ENCODE data around the gene ABCD1. TPM values are rescaled to one million over a fixed set of nuclear protein-coding genes. Genes with fewer than 3 reads are reported as not detected.
A peak's percentile ranks its signal among the peaks of the same experiment; 100 is the strongest.
"Not testable (repeated sequence)": the region's sequence is repeated elsewhere in the genome, so short reads cannot be mapped to it uniquely, and the experiment has no call there.

The ABCD1 gene
- total RNA-seq, 1 experiment from 2014 or later = 42.9 TPM

GRCh38 chrX:153734871-153735270, 10.2 kb downstream of the ABCD1 start:
- DNase-seq (ENCODE audit: low read depth) = no peak

GRCh38 chrX:153735274-153735673, 10.6 kb downstream of the ABCD1 start:
- DNase-seq (ENCODE audit: low read depth) = peak; percentile 35

GRCh38 chrX:153736071-153736820, 11.6 kb downstream of the ABCD1 start:
- no peak for DNase-seq (ENCODE audit: low read depth)

- DNase-seq (ENCODE audit: low read depth) = no peak
Observed at GRCh38 chrX:153736871-153737441, 12.3 kb downstream of the ABCD1 start.

- DNase-seq (ENCODE audit: low read depth) = no peak
Observed at GRCh38 chrX:153738056-153738605, 13.5 kb downstream of the ABCD1 start.

GRCh38 chrX:153739754-153740486, 15.3 kb downstream of the ABCD1 start:
- no peak for DNase-seq (ENCODE audit: low read depth)

GRCh38 chrX:153740631-153741222, 16.1 kb downstream of the ABCD1 start:
- DNase-seq (ENCODE audit: low read depth) = no peak

- no peak for DNase-seq (ENCODE audit: low read depth)
Observed at GRCh38 chrX:153741446-153741845, 16.8 kb downstream of the ABCD1 start.

GRCh38 chrX:153742111-153742510, 17.5 kb downstream of the ABCD1 start:
- not testable (repeated sequence) for DNase-seq (ENCODE audit: low read depth)

GRCh38 chrX:153742796-153743467, 18.3 kb downstream of the ABCD1 start:
- not testable (repeated sequence) for DNase-seq (ENCODE audit: low read depth)

- DNase-seq (ENCODE audit: low read depth) = not testable (repeated sequence)
Observed at GRCh38 chrX:153743468-153744209, 19.0 kb downstream of the ABCD1 start.

- DNase-seq (ENCODE audit: low read depth) = no peak
Observed at GRCh38 chrX:153744210-153745066, 19.8 kb downstream of the ABCD1 start.

GRCh38 chrX:153745067-153745433, 20.4 kb downstream of the ABCD1 start:
- not testable (repeated sequence) for DNase-seq (ENCODE audit: low read depth)

GRCh38 chrX:153746359-153746758, 21.7 kb downstream of the ABCD1 start:
- DNase-seq (ENCODE audit: low read depth) = no peak

GRCh38 chrX:153746991-153747390, 22.3 kb downstream of the ABCD1 start:
- DNase-seq (ENCODE audit: low read depth) = not testable (repeated sequence)

- DNase-seq (ENCODE audit: low read depth) = not testable (repeated sequence)
Observed at GRCh38 chrX:153749017-153749416, 24.4 kb downstream of the ABCD1 start.

- DNase-seq (ENCODE audit: low read depth) = no peak
Observed at GRCh38 chrX:153750127-153750774, 25.6 kb downstream of the ABCD1 start.

- no peak for DNase-seq (ENCODE audit: low read depth)
Observed at GRCh38 chrX:153755136-153755535, 30.5 kb downstream of the ABCD1 start.

- no peak for DNase-seq (ENCODE audit: low read depth)
Observed at GRCh38 chrX:153761863-153762262, 37.2 kb downstream of the ABCD1 start.

Measured in M059J (cell line).